NCI-H2196 treated with DMSO at 0.1 percent for 48 hours (cell line): ENCODE measurements around the gene DNAAF9.
A peak's percentile ranks its signal among the peaks of the same experiment; 100 is the strongest.
"Not testable (repeated sequence)": the region's sequence is repeated elsewhere in the genome, so short reads cannot be mapped to it uniquely, and the experiment has no call there.

ENCODE experiments used
- DNase-seq: peaks from one replicate; lab custom pipeline; 2025; ENCODE audit not compliant: unreplicated experiment; lab: John Stamatoyannopoulos, UW

The DNAAF9 gene

GRCh38 chr20:3407040-3407770 lies at the start of gene DNAAF9:
Gene DNAAF9 (minus strand): TSS chr20:3407669. CDS start chr20:3407557, 112 bp downstream.
- no peak for DNase-seq

GRCh38 chr20:3456648-3457047 lies 49.2 kb upstream of the DNAAF9 start:
- DNase-seq, result no peak

GRCh38 chr20:3454831-3455230 lies 47.4 kb upstream of the DNAAF9 start:
- DNase-seq, result no peak

- DNase-seq, result no peak
These were observed 45.2 kb upstream of the DNAAF9 start for GRCh38 chr20:3452690-3453089.

- DNase-seq, result no peak
These were observed 44.7 kb upstream of the DNAAF9 start for GRCh38 chr20:3452136-3452535.

- DNase-seq, result no peak
These were observed 41.9 kb upstream of the DNAAF9 start for GRCh38 chr20:3449319-3449718.

GRCh38 chr20:3447321-3447720 lies 39.9 kb upstream of the DNAAF9 start:
- DNase-seq, result no peak

GRCh38 chr20:3446779-3447178 lies 39.3 kb upstream of the DNAAF9 start:
- no peak for DNase-seq

- DNase-seq, result no peak
These were observed 29.6 kb upstream of the DNAAF9 start for GRCh38 chr20:3436864-3437574.

- DNase-seq, result no peak
These were observed 26.8 kb upstream of the DNAAF9 start for GRCh38 chr20:3434232-3434631.

GRCh38 chr20:3433744-3434143 lies 26.3 kb upstream of the DNAAF9 start:
- no peak for DNase-seq

- DNase-seq, result no peak
These were observed 25.4 kb upstream of the DNAAF9 start for GRCh38 chr20:3432844-3433243.

- no peak for DNase-seq
These were observed 23.6 kb upstream of the DNAAF9 start for GRCh38 chr20:3431109-3431508.

- DNase-seq, result no peak
These were observed 23.1 kb upstream of the DNAAF9 start for GRCh38 chr20:3430376-3431069.

GRCh38 chr20:3426766-3427165 lies 19.3 kb upstream of the DNAAF9 start:
- DNase-seq, result not testable (repeated sequence)

- no peak for DNase-seq
These were observed 15.7 kb upstream of the DNAAF9 start for GRCh38 chr20:3423126-3423525.

GRCh38 chr20:3421985-3422384 lies 14.5 kb upstream of the DNAAF9 start:
- DNase-seq, result no peak

GRCh38 chr20:3420211-3420707 lies 12.8 kb upstream of the DNAAF9 start:
- DNase-seq, result peak; percentile 87

- not testable (repeated sequence) for DNase-seq
These were observed 10.7 kb upstream of the DNAAF9 start for GRCh38 chr20:3418161-3418560.

- no peak for DNase-seq
These were observed 6.7 kb upstream of the DNAAF9 start for GRCh38 chr20:3414122-3414521.

GRCh38 chr20:3413393-3413889 lies 6.0 kb upstream of the DNAAF9 start:
- DNase-seq, result no peak
